Measurements from ENCODE around the gene FGF8. TPM values are rescaled to one million over a fixed set of nuclear protein-coding genes. Genes with fewer than 3 reads are reported as not detected.

The FGF8 gene
- total RNA-seq, 1 experiment from 2014 or later: 0.39 TPM

DNA sequence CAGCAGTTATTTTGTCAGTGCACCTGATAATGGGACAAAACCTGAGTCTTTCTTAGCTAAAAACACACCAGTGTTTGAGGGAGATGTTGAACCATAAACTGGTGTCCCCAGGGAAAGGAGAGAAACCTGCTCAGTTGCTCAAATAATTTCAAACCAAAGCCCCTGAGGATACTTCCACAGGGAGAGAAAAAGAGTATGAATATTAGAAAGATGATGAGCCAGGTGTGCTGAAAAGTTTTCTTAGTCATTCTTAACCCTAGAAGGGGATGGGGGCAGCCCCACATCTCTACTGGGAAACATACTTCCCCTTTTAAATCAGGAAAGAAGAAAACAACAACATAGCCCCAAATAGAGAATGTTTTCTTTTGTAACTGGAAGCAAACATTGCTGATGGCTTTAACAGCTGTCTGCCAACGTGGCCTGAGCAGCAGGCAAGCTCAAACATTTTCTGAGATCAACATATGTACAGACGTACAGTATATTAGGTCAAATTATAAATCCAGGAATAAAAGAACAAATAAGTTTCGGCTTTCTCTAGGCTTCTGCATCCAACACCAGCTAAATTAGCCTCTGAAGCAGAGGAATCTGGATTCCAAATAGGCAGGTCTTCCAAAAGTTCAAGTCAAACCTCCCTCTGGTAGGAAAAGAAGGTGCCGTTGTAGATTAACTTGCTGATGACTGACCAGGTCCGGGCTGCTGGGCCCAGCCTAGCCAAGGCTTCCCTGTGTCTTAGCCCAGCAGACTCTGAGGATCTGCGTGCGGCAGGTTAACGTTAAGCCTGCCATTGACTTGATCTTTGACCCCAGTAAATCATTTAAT lies 50.4 kb downstream of the FGF8 start:
- intact Hi-C loops (cut with micrococcal nuclease; ENCODE audit: unreplicated experiment) (no loop called here), in situ Hi-C loops (cut with HindIII; ENCODE audit: low pct_unique_long_range_greater_than_20kb, low sequenced_read_pairs) (no loop called here)
- H3K4me3 ChIP-seq (ENCODE audit: low read depth in 2 of 2, low read length in 2 of 2): no peak overlapping the region
- no TSS peak for BruUV-seq (replicated peaks)
- H3K4me1 ChIP-seq (ENCODE audit: control insufficient read depth, insufficient read depth, low read length): no peaks in the 10 kb centered on the region
- ATAC-seq (no peak), DNase-seq (ENCODE audit: low read depth, low spot score) (no peak)
- CTCF ChIA-PET: no interaction called here
- no peak for TF ChIP-seq CTCF (IDR thresholded peaks at IDR 0.05)
- no peak for TF ChIP-seq POLR2AphosphoS5 (IDR thresholded peaks at IDR 0.05; ENCODE audit: low read depth, low read length)
- no peak for TF ChIP-seq REST (IDR thresholded peaks at IDR 0.05; ENCODE audit: insufficient read depth in 1 of 2, low read depth in 2 of 2, low read length in 1 of 2)
- TF ChIP-seq TCF7L2 (IDR thresholded peaks at IDR 0.05; ENCODE audit: low read depth, low read length): no peak
- no peak for TF ChIP-seq SIN3A (IDR thresholded peaks at IDR 0.05; ENCODE audit: borderline replicate concordance, insufficient read depth, low read depth, low read length)
- H3K27ac ChIP-seq (ENCODE audit: low read length): no peak overlapping the region
- H3K9me3 ChIP-seq (ENCODE audit: control insufficient read depth, insufficient read depth, low read depth, low read length): no peaks in the 10 kb centered on the region
- H3K27me3 ChIP-seq (ENCODE audit: control insufficient read depth, insufficient read depth, low read length): no peaks in the 10 kb centered on the region
- no peaks in the 10 kb centered on the region for H3K36me3 ChIP-seq (ENCODE audit: control insufficient read depth, insufficient read depth, low read length)
- POLR2A ChIA-PET: interaction anchor here (0.8 kb wide), 1 partner anchor 85 kb away, joined by 12 read pairs; no protein-coding TSS in a partner anchor

DNA sequence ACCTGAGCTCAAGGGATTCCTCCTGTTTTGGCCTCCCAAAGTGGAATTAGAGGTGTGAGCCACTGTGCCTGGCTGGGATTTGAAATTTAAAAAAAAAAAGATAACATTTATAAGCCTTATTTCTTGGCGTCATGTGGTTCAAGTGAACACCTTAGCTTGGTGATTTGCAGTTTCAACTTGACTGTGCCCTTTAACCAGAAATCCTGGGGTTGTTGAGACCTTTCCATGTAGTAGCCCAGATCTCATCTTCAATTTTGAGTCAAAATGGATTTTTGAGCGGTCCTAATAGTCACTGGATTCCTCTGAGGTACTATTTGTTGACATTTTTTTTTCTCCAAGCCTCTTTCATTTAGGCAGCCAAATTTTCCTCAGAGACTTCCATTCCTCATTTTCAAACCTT lies 51.5 kb downstream of the FGF8 start:
- H3K36me3 ChIP-seq (ENCODE audit: control insufficient read depth, insufficient read depth, low read length): no peaks in the 10 kb centered on the region
- no peaks in the 10 kb centered on the region for H3K4me1 ChIP-seq (ENCODE audit: control insufficient read depth, insufficient read depth, low read length)
- DNase-seq (ENCODE audit: low read depth, low spot score) (no peak), ATAC-seq (no peak)
- no peaks in the 10 kb centered on the region for H3K9me3 ChIP-seq (ENCODE audit: control insufficient read depth, insufficient read depth, low read depth, low read length)
- no peak for TF ChIP-seq SIN3A (IDR thresholded peaks at IDR 0.05; ENCODE audit: borderline replicate concordance, insufficient read depth, low read depth, low read length)
- CTCF ChIA-PET: interaction anchor here (0.7 kb wide), 1 partner anchor 9 kb away, joined by 5 read pairs; no protein-coding TSS in a partner anchor
- POLR2A ChIA-PET: interaction anchor here (0.6 kb wide), 2 partner anchors 20 to 49 kb away, joined by 3 read pairs; no protein-coding TSS in a partner anchor
- in situ Hi-C loops (cut with HindIII; ENCODE audit: low pct_unique_long_range_greater_than_20kb, low sequenced_read_pairs): no loop called here
- no peaks in the 10 kb centered on the region for H3K27me3 ChIP-seq (ENCODE audit: control insufficient read depth, insufficient read depth, low read length)
- no peak overlapping the region for H3K27ac ChIP-seq (ENCODE audit: low read length)
- BruUV-seq (replicated peaks): no TSS peak
- intact Hi-C loops (cut with micrococcal nuclease; ENCODE audit: unreplicated experiment): no loop called here
- H3K4me3 ChIP-seq (ENCODE audit: low read depth in 2 of 2, low read length in 2 of 2): no peak overlapping the region

- ChIA-PET CTCF (no interaction called here), POLR2A (no interaction called here)
- in situ Hi-C loops (cut with HindIII; ENCODE audit: low pct_unique_long_range_greater_than_20kb, low sequenced_read_pairs): no loop called here
- TF ChIP-seq POLR2AphosphoS5 (IDR thresholded peaks at IDR 0.05; ENCODE audit: low read depth, low read length) (no peak), CTCF (IDR thresholded peaks at IDR 0.05) (no peak), REST (IDR thresholded peaks at IDR 0.05; ENCODE audit: insufficient read depth in 1 of 2, low read depth in 2 of 2, low read length in 1 of 2) (no peak), SIN3A (IDR thresholded peaks at IDR 0.05; ENCODE audit: borderline replicate concordance, insufficient read depth, low read depth, low read length) (no peak), TCF7L2 (IDR thresholded peaks at IDR 0.05; ENCODE audit: low read depth, low read length) (no peak)
- H3K27me3 ChIP-seq (ENCODE audit: control insufficient read depth, insufficient read depth, low read length): no peaks in the 10 kb centered on the region
- H3K4me1 ChIP-seq (ENCODE audit: control insufficient read depth, insufficient read depth, low read length): no peaks in the 10 kb centered on the region
- H3K27ac ChIP-seq (ENCODE audit: low read length): no peak overlapping the region
- intact Hi-C loops (cut with micrococcal nuclease; ENCODE audit: unreplicated experiment): no loop called here
- BruUV-seq (replicated peaks): no TSS peak
- no peaks in the 10 kb centered on the region for H3K36me3 ChIP-seq (ENCODE audit: control insufficient read depth, insufficient read depth, low read length)
- ATAC-seq (no peak), DNase-seq (ENCODE audit: low read depth, low spot score) (no peak)
- H3K9me3 ChIP-seq (ENCODE audit: control insufficient read depth, insufficient read depth, low read depth, low read length): no peaks in the 10 kb centered on the region
- H3K4me3 ChIP-seq (ENCODE audit: low read depth in 2 of 2, low read length in 2 of 2): no peak overlapping the region
Observed at GRCh38 chr10:101723176-101723575, 52.7 kb downstream of the FGF8 start.
